Activated CD8-positive, alpha-beta memory T cell treated with anti-CD3 and anti-CD28 coated beads, Interleukin-2, amount 10 ng/mL, durations not matched to agents 7 days and 5 days (primary cell): ENCODE results near the gene LIPG. TPM values are rescaled to one million over a fixed set of nuclear protein-coding genes. Genes with fewer than 3 reads are reported as not detected.

ENCODE experiments used
- ATAC-seq: fragments of 150-1000 bp; cut with Tn5 transposase; one replicate; pipeline ENCODE4 v1.10.0; 2021; ENCODE audit warnings: moderate library complexity
- CTCF ChIA-PET: fragments of 350-600 bp; sonication (Branson Sonifier 250); formaldehyde crosslinking; loops from one replicate; lab custom pipeline; 2021; ENCODE audit warnings: antibody characterized with exemption; lab: Charles Lee
- DNase-seq: peaks from one replicate; pipeline ENCODE4 v3.0.0-alpha.2; 2020
- H3K27ac Mint-ChIP-seq: one replicate; pipeline ENCODE4 v1.8.0; 2021; ENCODE audit warnings: mild to moderate bottlenecking, mixed read lengths
- H3K27me3 Mint-ChIP-seq: one replicate; pipeline ENCODE4 v1.8.0; 2021; ENCODE audit warnings: mixed read lengths
- H3K36me3 Mint-ChIP-seq: one replicate; pipeline ENCODE4 v1.8.0; 2021; ENCODE audit warnings: mild to moderate bottlenecking, mixed read lengths
- H3K4me1 Mint-ChIP-seq: one replicate; pipeline ENCODE4 v1.8.0; 2021; ENCODE audit warnings: mixed read lengths
- H3K4me3 Mint-ChIP-seq: one replicate; pipeline ENCODE4 v1.8.0; 2021; ENCODE audit warnings: mild to moderate bottlenecking, moderate library complexity, mixed read lengths
- H3K9me3 Mint-ChIP-seq: one replicate; pipeline ENCODE4 v1.8.0; 2022; ENCODE audit warnings: low read depth, mixed read lengths
- total RNA-seq, 2 experiments: library from RNA; stranded (reverse); gene quantifications; one replicate each; pipeline ENCODE4 v1.2.3, GENCODE V29; 2021

Gene LIPG
- total RNA-seq, 2 experiments from 2014 or later, result 0.16 TPM; not detected in 1

DNA sequence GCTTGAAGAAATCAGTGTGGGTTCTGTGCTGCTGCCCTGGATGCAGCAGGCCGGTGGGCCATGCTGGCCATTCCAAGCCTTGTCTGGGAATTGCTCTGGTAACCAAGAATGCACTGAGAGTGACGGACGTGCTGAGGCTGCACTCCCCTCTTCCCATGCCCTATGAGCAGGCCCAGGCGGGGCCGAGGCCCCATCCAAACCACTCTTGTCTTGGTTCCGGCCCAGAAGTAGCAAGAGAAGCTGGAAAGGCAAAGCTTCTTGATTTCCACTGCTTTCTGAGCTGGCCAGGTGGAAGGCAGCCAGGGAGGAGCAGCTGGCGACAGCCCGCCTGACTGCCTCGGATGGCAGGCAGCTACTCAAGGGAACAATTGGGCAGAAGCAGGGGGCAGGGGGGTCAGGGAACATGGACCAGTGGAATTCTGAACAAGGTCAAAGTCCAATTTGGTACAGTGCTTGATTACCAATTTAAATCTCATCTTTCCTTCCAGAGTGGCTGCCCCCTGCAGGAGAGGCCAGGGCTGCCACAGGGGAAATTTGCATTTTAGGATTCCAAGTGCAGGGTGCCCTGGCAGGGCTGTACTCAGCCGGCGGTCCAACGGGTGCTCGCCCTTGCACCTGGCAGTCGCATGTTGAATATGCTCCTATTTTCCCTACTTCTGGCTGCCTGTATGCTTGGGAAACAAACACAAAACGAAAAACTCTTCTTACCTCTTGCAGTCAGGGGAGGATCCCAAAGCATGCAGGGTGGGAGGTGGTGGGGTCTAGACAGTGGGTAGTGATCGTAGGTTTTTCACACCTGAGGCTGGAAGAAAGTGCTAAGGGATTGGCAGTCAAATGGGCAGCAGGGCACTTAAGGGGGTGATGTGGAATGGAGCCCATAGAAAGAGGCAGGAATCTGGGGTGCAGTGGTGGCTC, 67.3 kb downstream of the LIPG start:
- no peak overlapping the region for H3K4me3 Mint-ChIP-seq
- no peaks in the 10 kb centered on the region for H3K4me1 Mint-ChIP-seq
- no peaks in the 10 kb centered on the region for H3K36me3 Mint-ChIP-seq
- DNase-seq (no peak), ATAC-seq (no peak)
- H3K27me3 Mint-ChIP-seq, result peaks cover 7% of the 10 kb centered on the region
- H3K9me3 Mint-ChIP-seq, result no peaks in the 10 kb centered on the region
- no peak overlapping the region for H3K27ac Mint-ChIP-seq
- CTCF ChIA-PET, result no interaction called here

DNA sequence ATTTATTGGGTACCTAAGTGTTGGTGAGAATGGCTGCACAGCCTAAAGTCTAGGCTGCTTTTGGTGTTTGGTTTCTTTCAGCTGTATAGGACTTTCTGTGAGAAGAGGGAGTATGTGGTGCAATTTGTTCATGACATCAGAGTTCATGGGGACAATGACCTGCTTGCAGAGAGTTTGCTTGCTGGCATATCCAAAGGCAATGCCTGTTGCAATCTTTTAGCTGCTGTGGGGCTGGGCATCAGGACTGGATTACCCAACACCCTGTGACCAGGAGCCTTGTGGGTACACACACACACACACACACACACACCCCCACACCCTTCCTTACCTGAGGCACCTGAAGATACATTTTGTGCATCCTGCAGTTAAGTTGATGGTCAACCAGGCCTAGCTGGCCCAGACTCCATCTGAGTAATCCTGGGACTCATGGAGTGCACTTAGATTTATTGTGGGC, 68.4 kb downstream of the LIPG start:
- CTCF ChIA-PET, result no interaction called here
- Mint-ChIP-seq H3K9me3 (no peaks in the 10 kb centered on the region), H3K27ac (no peak overlapping the region), H3K4me3 (no peak overlapping the region), H3K36me3 (no peaks in the 10 kb centered on the region), H3K27me3 (peaks cover 5% of the 10 kb centered on the region), H3K4me1 (no peaks in the 10 kb centered on the region)
- no peak for ATAC-seq
- no peak for DNase-seq

DNA sequence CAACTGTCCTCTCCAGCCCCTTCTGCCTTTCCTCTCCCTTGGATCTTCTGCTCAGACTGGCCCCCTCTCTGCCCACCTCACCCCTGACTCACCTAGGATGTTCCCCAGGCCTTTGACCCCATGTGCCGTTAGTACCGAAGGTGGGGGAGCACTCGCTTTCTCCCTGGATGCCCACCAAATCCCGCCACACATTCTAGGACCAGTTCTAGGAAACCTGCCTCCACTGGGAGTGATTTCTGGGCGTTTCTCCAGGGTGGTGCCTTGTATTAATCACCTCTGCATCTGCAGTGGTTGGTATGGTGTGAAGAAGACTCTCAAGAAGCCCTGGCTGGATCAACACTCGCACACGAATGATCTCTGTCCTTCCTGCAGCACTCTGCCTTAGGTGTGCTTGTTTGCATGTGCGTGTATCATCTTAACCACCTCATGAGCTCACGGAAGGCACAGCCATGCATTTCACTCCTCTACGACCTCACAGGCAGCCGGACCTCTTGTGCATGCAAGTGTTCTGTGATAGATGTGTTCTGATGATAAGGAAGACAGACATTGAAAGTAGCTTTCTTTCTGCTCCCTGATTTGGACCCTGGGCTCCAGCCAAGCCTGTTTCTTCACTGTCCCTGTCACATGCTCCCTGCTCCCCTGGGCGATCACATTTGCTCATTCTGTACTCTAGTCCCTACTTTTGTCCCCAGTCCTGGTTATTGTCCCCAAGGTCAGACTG, 69.4 kb downstream of the LIPG start:
- H3K36me3 Mint-ChIP-seq, result no peaks in the 10 kb centered on the region
- H3K4me1 Mint-ChIP-seq, result no peaks in the 10 kb centered on the region
- peaks cover 7% of the 10 kb centered on the region for H3K27me3 Mint-ChIP-seq
- no peak overlapping the region for H3K27ac Mint-ChIP-seq
- ATAC-seq, result no peak
- no peak overlapping the region for H3K4me3 Mint-ChIP-seq
- H3K9me3 Mint-ChIP-seq, result no peaks in the 10 kb centered on the region
- DNase-seq, result no peak
- CTCF ChIA-PET, result no interaction called here

DNA sequence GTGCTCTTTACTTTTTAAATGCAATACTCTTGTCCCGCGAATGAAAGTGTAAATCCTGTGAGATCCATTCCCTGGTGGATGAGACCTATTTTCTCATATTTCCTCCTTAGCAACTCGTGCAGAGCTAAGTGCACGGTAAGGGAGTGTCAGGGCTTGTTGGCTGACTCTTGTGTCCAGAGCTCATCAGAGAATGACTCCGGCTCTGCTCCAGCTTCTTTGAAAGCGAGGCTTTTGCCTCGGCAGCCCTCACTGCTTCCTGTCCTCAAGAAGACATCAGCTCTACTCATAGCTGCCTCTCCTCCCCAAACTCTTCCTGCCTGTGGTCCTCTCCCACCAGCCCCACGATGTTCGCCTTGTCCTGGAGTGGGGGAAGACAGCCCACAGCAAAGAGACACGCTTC, 70.7 kb downstream of the LIPG start:
- H3K9me3 Mint-ChIP-seq, result no peaks in the 10 kb centered on the region

DNA sequence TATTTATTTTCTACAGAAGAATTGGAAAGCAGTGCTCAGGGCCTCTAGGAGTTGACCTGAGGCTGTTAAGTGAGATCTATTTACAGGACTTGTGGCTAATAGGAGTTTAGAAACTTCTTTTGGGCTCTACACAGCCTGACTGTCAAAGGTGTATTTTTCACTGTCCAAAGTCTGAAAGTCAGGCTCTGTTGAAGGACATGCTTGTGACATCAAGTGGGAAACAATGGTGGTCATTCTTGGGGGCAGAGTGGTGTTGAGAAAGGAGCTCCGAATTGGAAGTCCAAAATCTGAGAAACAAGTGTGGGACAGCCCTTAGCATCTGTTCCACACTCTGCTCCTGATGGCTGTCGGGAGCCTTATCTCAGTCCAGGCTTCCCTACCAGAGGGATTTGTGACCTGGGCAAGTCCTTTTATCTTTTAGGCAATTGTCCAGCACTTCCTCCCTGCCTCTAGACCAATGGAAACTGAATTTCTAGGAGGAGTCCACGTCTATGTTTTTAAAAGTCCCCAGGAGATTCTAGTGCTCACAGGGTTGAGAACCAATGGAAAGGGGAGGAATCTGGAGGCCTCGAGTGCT, 76.4 kb downstream of the LIPG start:
- DNase-seq (no peak), ATAC-seq (no peak)
- CTCF ChIA-PET, result no interaction called here
- no peaks in the 10 kb centered on the region for H3K36me3 Mint-ChIP-seq
- H3K4me1 Mint-ChIP-seq, result no peaks in the 10 kb centered on the region
- H3K4me3 Mint-ChIP-seq, result no peak overlapping the region
- H3K9me3 Mint-ChIP-seq, result no peaks in the 10 kb centered on the region
- H3K27me3 Mint-ChIP-seq, result peaks cover 4% of the 10 kb centered on the region
- H3K27ac Mint-ChIP-seq, result no peak overlapping the region

More for the DNA sequence above, 70.7 kb downstream of the LIPG start:
- DNase-seq, result no peak
- Mint-ChIP-seq H3K4me3 (no peak overlapping the region), H3K4me1 (no peaks in the 10 kb centered on the region), H3K27ac (no peak overlapping the region), H3K36me3 (no peaks in the 10 kb centered on the region), H3K27me3 (peaks cover 8% of the 10 kb centered on the region)
- CTCF ChIA-PET, result no interaction called here
- ATAC-seq, result no peak

DNA sequence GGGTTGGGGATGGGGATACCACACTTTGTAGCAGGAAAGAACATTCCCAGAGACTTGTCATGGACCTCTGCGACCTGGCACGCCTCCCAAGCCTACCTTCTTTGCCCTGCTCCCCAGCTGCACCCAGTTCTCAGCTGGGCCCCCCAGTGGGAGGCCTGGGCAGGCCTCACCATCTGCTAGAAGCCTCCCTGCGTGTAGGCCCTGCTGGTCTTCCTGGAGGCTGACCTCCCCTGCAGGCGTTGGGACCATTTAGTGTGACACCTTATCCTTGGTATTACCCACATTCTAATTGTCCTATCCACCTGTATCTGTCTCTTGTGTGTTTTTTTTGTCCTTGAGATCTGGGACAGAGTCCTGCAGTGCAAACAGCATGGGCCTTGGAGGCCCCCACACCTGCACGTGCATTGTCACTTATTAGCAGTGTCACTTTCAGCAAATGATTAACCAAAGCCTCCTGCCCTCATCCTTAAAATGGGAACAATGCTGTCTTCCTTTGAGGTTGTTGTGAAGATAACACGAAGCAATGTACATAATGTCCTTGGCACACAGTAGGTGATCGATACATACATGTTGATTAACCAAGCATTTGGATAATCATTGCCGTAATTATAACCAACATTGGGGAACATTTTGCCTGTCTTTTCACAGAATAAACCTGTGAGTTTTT, 77.2 kb downstream of the LIPG start:
- no peaks in the 10 kb centered on the region for H3K36me3 Mint-ChIP-seq
- H3K9me3 Mint-ChIP-seq, result no peaks in the 10 kb centered on the region
- no peak overlapping the region for H3K4me3 Mint-ChIP-seq
- ATAC-seq (no peak), DNase-seq (no peak)
- no peak overlapping the region for H3K27ac Mint-ChIP-seq
- no peaks in the 10 kb centered on the region for H3K4me1 Mint-ChIP-seq
- H3K27me3 Mint-ChIP-seq, result peaks cover 7% of the 10 kb centered on the region
- CTCF ChIA-PET, result no interaction called here

DNA sequence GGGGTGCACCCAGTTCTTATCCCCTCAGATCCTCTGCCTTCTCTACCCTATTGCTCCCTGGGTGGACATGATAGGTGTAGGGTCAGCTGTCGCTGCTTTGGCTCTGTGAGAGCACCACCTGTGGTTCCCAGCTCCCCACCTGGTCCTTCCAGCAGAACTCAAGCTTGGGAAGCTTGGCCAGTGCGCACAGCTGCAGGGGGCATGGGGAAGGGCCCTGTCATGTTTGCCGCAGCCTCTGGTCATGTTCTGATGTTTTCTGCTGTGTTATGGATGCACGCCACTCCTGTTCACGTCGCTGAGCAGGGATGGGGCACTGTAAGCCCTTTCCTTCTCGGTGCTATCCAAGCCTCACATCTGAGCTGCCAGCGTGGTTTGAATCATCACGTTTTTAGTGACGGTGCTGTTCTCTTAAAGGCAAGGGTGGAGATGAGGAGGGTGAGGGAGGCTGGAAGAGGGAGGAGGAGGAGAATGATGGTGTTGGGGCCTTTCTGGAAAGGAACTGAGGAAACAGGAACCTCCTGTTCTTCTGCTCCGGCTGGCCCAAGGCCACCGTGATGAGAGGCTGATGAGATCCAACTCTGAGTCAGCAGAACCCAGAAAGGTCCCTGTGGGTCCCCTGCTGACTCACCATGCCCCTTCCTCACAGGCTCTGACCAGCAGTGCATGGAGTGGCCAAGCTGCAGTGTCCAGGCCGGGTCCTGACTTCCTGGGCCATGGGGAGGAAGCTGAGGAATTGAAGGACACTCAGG, 78.0 kb downstream of the LIPG start:
- Mint-ChIP-seq H3K27me3 (peaks cover 7% of the 10 kb centered on the region), H3K9me3 (no peaks in the 10 kb centered on the region), H3K36me3 (no peaks in the 10 kb centered on the region), H3K27ac (no peak overlapping the region), H3K4me3 (no peak overlapping the region), H3K4me1 (no peaks in the 10 kb centered on the region)
- ATAC-seq (no peak), DNase-seq (no peak)
- CTCF ChIA-PET, result no interaction called here

DNA sequence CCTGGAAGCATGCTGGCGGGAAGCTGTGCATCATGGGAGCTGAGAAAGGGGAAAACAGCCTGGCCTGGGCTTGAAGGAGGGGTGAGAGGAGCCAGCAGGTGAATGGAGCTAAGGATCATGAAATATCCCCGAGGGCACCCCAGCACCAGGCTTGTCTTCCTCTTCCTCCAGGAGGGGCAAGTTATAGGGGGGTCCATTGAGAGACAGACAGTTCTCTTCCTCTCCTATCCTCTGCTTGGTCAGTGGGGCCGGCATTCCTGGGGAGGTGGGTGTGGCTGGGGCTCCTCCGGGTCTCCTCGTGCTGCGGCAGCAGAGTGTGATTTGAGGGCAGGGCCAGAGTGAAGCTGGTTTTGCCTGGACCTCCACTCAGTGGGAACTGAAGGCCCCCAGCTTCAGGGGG, 78.9 kb downstream of the LIPG start:
- no peaks in the 10 kb centered on the region for H3K4me1 Mint-ChIP-seq
- H3K9me3 Mint-ChIP-seq, result no peaks in the 10 kb centered on the region
- H3K36me3 Mint-ChIP-seq, result no peaks in the 10 kb centered on the region
- H3K27me3 Mint-ChIP-seq, result peaks cover 7% of the 10 kb centered on the region
- CTCF ChIA-PET, result no interaction called here
- ATAC-seq (no peak), DNase-seq (no peak)
- H3K4me3 Mint-ChIP-seq, result no peak overlapping the region
- no peak overlapping the region for H3K27ac Mint-ChIP-seq

DNA sequence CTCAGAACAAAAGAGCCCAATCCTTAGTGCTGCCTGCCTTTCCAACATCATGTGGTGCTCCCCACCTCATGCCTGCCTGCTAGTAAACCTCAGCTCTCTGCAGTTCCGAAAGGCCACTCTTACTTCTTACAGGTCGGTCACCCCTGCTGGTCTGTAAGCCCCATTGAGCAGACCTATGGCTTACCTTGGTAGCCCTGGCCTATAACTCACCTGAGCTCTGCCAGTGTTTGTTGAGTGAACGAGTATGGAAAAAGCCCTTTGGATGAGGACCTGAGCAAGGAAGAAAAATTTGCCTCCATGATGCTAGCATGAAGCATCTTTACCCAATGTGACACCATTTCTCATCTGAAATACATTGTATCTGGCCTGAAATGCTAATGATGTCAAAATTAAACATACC, 83.3 kb downstream of the LIPG start:
- no peaks in the 10 kb centered on the region for H3K9me3 Mint-ChIP-seq
- CTCF ChIA-PET, result no interaction called here
- H3K4me3 Mint-ChIP-seq, result no peak overlapping the region
- H3K27me3 Mint-ChIP-seq, result peaks cover 2% of the 10 kb centered on the region
- H3K4me1 Mint-ChIP-seq, result no peaks in the 10 kb centered on the region
- DNase-seq (no peak), ATAC-seq (no peak)
- H3K36me3 Mint-ChIP-seq, result no peaks in the 10 kb centered on the region
- H3K27ac Mint-ChIP-seq, result no peak overlapping the region

DNA sequence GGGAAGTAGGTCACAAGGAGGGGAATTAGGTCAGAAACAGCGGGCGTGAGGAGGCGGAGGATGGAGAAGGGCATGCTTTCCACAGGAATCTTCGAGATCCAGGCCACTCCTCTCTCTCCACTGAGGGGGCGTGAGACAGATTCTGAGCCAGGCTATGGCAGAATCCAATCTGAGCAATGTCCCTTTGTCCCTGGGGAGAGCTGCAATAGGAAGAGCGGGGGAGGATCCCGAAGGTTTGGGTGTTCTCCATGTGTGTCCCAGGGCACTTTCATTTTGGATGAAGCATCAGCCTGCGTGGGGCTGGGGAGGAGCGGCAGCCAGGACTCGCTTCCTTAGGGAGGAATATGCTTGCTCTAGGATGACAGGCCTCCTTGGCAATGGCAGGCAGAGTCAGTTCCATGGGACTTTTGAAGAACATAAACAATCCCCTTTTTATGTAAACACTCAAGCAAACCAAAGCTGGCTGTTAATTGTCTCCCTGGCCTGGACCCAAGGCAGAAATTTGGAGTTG, 84.0 kb downstream of the LIPG start:
- H3K36me3 Mint-ChIP-seq, result no peaks in the 10 kb centered on the region
- no peak for DNase-seq
- no peak for ATAC-seq
- peaks cover 2% of the 10 kb centered on the region for H3K27me3 Mint-ChIP-seq
- CTCF ChIA-PET, result no interaction called here
- H3K9me3 Mint-ChIP-seq, result no peaks in the 10 kb centered on the region
- H3K27ac Mint-ChIP-seq, result no peak overlapping the region
- no peak overlapping the region for H3K4me3 Mint-ChIP-seq
- no peaks in the 10 kb centered on the region for H3K4me1 Mint-ChIP-seq

DNA sequence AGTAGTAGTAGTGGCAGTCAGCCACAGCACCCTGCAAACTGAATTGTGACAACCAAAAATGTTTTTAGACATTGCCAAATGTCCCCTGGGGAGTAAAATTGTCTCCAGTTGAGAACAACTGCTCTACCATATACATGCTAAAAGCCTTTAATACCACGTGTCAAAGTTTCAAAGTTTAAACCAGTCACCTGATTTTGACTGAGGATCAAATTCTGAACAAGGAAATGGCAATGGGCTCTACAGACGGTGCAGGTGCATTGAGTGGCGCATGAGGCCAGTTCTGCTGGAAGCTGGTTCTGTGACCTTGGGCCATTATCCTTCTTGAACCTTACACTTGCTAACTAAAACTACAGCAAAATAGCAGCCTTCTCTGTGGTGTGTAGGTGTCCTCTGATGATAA, 85.0 kb downstream of the LIPG start:
- CTCF ChIA-PET, result no interaction called here
- Mint-ChIP-seq H3K4me3 (no peak overlapping the region), H3K36me3 (no peaks in the 10 kb centered on the region), H3K4me1 (no peaks in the 10 kb centered on the region), H3K9me3 (no peaks in the 10 kb centered on the region), H3K27ac (no peak overlapping the region), H3K27me3 (peaks cover 2% of the 10 kb centered on the region)
- no peak for ATAC-seq
- DNase-seq, result no peak

DNA sequence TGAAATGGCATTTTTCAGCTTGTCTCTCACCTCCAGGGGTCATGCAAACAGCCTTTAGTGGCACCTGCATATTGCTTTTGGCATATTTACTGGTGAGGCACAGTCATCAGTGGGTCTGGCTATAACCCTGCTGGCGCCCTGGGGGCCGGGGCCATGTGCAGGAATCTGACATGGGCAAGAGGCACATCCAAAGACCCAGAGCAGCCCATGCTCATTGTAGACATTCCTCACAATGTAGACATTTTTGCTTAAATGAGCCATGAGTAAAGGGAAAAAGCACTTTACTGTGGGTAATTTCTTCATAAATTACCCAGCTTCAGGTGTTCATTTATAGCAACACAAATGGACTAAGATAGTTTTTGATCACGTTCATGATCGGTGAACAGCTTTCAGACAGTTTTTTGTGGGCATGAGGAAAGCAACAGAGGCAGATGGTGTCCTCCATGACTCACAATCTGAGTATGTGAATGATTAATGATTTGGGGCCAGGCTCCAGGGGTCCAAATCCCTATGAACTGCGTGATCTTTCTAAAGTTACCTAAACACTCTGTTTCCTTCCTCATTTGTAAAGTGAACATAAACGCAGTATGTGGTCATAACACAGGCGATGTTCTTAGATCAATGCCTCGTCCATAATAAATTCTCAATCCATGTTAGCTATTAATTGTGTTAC, 85.8 kb downstream of the LIPG start:
- Mint-ChIP-seq H3K4me3 (no peak overlapping the region), H3K9me3 (no peaks in the 10 kb centered on the region), H3K36me3 (no peaks in the 10 kb centered on the region), H3K4me1 (no peaks in the 10 kb centered on the region), H3K27me3 (peaks cover 2% of the 10 kb centered on the region), H3K27ac (no peak overlapping the region)
- DNase-seq, result no peak
- CTCF ChIA-PET, result interaction anchor here (1.5 kb wide), 1 partner anchor 213 kb away, joined by 3 read pairs; no protein-coding TSS in a partner anchor
- no peak for ATAC-seq
